DND-41 (cell line): Measurements from ENCODE around the gene GPC1.

Experiments
- CTCF ChIP-seq: IDR thresholded peaks from 2 replicates; pipeline ENCODE4 v1.5.1; 2012; ENCODE audit warnings: borderline replicate concordance, low read length, moderate library complexity, mild to moderate bottlenecking; ENCODE audit not compliant: poor library complexity, severe bottlenecking; ENCODE audit errors: extremely low read depth
- EZH2 ChIP-seq: IDR thresholded peaks from 3 replicates; pipeline ENCODE4 v1.6.1; 2012; ENCODE audit warnings: borderline replicate concordance, low read depth, mild to moderate bottlenecking, moderate library complexity, low read length, inconsistent platforms; ENCODE audit not compliant: severe bottlenecking

GRCh38 chr2:240429872-240430491, 5.5 kb upstream of the GPC1 start:
- TF ChIP-seq CTCF = no peak
- TF ChIP-seq EZH2 = no peak
